GM10248 (cell line): Measurements from ENCODE around the gene TRIP13.

Experiments used
- CTCF ChIA-PET: fragments of 300-600 bp; sonication (Branson Sonifier 250); formaldehyde crosslinking; extraction: SDS; loops from one replicate; lab custom pipeline; 2021; ENCODE audit warnings: antibody characterized with exemption; lab: Yijun Ruan, JAX
- POLR2A ChIA-PET: fragments of 350-650 bp; sonication (Branson Sonifier 250); formaldehyde crosslinking; extraction: SDS; loops from one replicate; lab custom pipeline; 2020; ENCODE audit warnings: antibody characterized with exemption; lab: Yijun Ruan, JAX
- DNase-seq: peaks from one replicate; pipeline ENCODE4 v3.0.0; 2012; ENCODE audit errors: extremely low spot score
- TF ChIP-seq, protein P1 (sequence below): IDR thresholded peaks from 2 replicates; pipeline ENCODE4 v1.5.1; 2012; ENCODE audit warnings: mild to moderate bottlenecking, low read depth; ENCODE audit errors: extremely low read depth, missing control alignments, control extremely low read depth

TRIP13 gene

DNA sequence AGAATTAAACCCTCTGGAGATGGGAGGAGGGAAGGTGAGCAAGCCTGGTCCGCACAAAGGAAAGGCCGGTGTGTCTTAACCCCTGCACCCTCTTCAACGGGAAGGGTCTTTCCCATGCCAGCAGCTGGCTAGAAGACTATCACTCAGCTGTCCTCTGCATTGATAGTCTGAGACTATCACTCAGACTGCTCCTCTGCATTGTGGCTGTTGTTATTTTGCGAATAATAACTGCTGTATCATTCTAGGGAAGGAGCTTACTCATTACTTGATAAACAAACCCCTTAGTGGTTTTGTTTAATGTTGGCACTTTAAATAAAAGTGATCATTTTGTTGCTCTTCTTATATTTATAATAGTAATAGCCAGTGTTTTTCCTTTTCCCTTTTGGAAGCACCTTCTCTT, 8.1 kb downstream of the TRIP13 start:
- ChIA-PET CTCF (interaction anchor here (1.0 to 7.3 kb wide), 6 partner anchors 26 to 744 kb away, joined by 3 to 73 read pairs (median 6); no protein-coding TSS in a partner anchor), POLR2A (no interaction called here)
- TF ChIP-seq, protein P1, sequence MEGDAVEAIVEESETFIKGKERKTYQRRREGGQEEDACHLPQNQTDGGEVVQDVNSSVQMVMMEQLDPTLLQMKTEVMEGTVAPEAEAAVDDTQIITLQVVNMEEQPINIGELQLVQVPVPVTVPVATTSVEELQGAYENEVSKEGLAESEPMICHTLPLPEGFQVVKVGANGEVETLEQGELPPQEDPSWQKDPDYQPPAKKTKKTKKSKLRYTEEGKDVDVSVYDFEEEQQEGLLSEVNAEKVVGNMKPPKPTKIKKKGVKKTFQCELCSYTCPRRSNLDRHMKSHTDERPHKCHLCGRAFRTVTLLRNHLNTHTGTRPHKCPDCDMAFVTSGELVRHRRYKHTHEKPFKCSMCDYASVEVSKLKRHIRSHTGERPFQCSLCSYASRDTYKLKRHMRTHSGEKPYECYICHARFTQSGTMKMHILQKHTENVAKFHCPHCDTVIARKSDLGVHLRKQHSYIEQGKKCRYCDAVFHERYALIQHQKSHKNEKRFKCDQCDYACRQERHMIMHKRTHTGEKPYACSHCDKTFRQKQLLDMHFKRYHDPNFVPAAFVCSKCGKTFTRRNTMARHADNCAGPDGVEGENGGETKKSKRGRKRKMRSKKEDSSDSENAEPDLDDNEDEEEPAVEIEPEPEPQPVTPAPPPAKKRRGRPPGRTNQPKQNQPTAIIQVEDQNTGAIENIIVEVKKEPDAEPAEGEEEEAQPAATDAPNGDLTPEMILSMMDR: no peak
- DNase-seq: no peak

DNA sequence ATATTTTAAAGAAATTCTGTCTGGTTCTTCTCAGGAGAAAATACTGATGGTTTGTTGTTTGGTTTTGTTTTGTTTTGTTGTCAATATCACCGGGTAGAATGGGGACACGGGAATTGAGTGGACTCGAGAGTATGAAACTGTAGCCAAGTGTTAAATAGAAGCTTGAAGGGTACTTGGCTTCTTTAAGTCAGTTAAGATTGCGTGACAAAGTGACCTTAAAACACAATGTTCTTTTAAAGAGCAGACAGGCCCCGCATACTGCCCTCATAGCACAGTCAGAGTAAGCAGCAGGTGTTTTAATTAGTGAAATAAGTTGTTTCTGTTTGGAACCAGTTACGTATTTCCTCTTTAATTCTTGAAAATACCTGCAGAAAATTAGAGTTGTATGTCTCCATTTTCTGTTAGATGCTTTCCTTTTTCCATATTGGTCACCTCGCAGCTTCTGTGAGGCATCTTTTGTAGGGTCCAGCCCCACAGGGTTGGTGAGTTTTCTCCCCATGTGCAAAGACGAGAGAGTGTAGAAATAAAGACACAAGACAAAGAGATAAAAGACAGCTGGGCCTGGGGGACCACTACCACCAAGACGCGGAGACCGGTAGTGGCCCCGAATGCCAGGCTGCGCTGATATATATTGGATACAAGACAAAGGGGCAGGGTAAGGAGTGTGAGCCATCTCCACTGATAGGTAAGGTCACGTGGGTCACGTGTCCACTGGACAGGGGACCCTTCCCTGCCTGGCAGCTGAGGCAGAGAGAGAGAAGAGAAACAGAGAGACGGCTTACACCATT, 9.6 kb downstream of the TRIP13 start:
- ChIA-PET CTCF (interaction anchor here (0.6 to 7.3 kb wide), 18 partner anchors 8 to 743 kb away, joined by 3 to 73 read pairs (median 5); partner anchors contain the start of genes BRD9 and TRIP13), POLR2A (interaction anchor here (0.6 kb wide), 1 partner anchor 629 kb away, joined by 4 read pairs; no protein-coding TSS in a partner anchor)
- DNase-seq: no peak
- TF ChIP-seq, protein P1: no peak

DNA sequence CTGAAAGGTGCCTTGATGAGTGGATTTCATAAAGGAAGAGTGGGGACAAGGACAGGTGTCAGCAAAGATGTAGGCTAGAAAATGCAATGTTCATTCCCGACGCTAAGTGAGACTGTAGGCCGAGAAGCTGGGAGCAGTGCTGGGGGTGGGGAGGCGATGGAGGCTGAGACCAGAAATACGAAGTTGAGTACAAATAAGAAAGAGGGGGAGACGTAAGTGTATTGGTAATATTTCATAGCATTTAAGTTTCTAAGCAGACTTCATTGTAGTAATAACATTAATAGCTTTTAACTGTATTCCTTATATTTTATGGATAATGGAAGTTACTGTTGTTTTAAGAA, 11.0 kb downstream of the TRIP13 start:
- no peak for DNase-seq
- ChIA-PET POLR2A (no interaction called here), CTCF (interaction anchor here (0.6 to 7.3 kb wide), 13 partner anchors 8 to 716 kb away, joined by 3 to 73 read pairs (median 5); partner anchors contain the start of genes BRD9 and TRIP13)
- TF ChIP-seq, protein P1: no peak

DNA sequence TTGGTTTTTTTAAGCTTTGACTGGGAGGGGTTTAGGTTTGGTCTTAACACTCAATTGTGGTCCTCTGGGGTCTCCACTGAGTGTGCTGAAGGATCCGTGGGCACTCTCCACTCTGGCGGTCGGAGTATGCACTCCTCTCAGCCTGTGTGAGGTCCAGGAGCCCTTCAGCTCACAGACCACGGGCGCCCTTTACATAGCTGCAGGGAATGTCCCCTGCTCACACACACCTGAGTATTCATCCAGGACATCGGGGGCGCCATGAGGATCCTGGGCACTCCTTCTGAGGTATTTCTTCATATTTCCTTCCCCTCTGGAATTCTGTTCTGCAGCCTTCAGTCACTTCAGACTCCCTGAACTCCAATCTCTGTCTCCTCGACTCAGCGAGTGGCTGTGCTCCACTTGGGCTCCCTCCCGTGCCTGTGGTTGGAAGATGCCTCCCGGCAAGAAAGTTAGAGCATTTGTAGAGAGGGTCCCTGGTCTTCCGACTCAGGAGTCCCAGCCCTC, 12.5 kb downstream of the TRIP13 start:
- DNase-seq: no peak
- ChIA-PET POLR2A (no interaction called here), CTCF (interaction anchor here (1.0 to 7.3 kb wide), 7 partner anchors 11 to 459 kb away, joined by 3 to 73 read pairs (median 4); partner anchors contain the start of genes BRD9 and TRIP13)
- TF ChIP-seq, protein P1: no peak

DNA sequence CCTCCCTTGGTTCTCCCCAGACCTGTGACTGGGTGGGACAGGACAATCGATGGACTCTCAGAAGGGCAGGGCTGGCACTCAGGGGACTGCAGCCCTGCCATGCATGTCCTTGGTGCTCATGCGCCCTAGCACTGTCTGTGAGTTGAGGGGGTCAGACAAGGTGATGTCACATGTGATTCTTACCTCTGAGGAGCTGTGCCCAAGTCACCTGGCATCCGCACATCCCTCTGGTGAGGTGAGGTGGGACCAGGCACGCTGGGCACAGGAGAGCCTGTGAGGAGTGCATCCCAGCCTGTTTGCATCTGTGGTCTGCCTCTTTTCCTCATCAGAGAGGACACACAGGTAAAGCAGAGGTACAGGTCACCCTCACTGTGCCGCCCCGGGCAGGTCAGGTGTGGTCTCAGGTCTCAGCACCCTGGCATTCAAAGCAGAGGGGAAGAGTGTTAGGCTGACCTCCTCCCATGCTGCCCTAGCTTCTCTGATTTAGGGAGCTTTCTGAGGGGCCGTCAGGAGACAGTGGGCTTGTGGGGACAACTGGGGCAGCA, 14.8 kb downstream of the TRIP13 start:
- POLR2A ChIA-PET: no interaction called here
- DNase-seq: no peak
- TF ChIP-seq, protein P1: no peak
- CTCF ChIA-PET: interaction anchor here (1.0 to 1.7 kb wide), 3 partner anchors 12 to 590 kb away, joined by 3 to 4 read pairs (median 4); no protein-coding TSS in a partner anchor

DNA sequence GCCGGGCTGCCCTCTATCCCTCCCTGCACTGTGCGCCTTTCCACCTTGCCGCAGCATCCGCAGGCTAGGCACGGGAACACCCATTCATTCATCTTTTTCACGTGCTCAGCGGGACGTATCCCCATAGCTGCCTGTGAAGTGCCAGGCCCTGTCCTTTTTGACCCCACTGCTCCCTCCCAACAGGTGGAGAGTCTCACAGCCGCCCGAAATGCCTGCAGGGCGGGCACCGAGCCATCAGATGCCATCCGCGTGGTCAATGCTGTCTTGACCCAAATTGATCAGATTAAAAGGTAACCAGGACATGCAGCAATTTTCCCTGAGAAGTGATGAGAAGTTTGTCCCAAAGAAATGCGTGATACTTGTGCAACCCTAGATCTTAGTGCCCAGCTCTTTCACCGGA, 15.5 kb downstream of the TRIP13 start:
- ChIA-PET CTCF (interaction anchor here (1.1 to 1.7 kb wide), 3 partner anchors 12 to 238 kb away, joined by 3 to 4 read pairs (median 4); no protein-coding TSS in a partner anchor), POLR2A (interaction anchor here (0.5 kb wide), 1 partner anchor 158 kb away, joined by 3 read pairs; no protein-coding TSS in a partner anchor)
- TF ChIP-seq, protein P1: no peak
- no peak for DNase-seq
